NCI-H2227 treated with DMSO at 0.1 percent for 48 hours (cell line): Measurements from ENCODE around the gene VWA5A.

Experiments used
- DNase-seq: peaks from one replicate; lab custom pipeline; 2025; lab: John Stamatoyannopoulos, UW

The VWA5A gene

GRCh38 chr11:124170801-124171586, 55.7 kb downstream of the VWA5A start:
- DNase-seq: peak; percentile 1

GRCh38 chr11:124172101-124172500, 56.9 kb downstream of the VWA5A start:
- DNase-seq: no peak

GRCh38 chr11:124172599-124172998, 57.3 kb downstream of the VWA5A start:
- DNase-seq: no peak

- DNase-seq: peak; percentile 36
These were observed 58.8 kb downstream of the VWA5A start for GRCh38 chr11:124174001-124174583.

DNA sequence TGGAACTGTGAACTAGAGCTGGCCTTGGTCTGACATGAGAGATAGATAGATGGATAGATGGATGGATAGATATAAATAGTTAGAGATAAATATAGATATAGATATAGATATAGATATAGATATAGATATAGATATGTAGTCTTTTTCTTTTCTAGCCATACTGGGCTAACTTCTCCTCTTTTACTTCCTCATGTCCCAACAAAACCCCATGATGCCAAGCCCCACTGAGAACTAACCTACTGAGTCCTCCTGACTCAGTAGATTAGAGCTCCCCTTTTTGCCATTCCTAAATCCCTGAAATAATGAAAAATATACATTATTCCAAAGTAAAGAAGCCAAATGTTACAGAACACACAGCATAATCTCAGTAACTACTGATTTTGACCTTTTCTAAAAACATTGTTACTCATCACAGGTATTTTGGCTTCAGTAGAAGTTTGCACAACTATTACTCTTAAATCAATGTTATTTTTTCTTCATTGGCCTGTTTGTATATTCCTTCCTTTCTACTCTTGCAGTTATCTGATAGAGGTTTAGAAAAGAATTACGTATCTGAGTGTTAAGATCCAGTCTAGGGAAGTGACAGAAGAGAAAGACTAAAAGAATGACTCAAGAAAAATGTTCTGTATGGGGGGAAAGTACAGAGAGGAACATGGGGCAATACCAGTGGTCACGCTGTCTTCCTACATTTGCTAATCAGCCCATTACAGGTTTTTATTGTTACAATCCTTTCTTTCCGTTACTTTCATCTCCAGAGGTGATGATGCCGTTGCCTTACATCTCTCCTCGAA, 61.9 kb downstream of the VWA5A start:
- DNase-seq: no peak

- no peak for DNase-seq
These were observed 64.1 kb downstream of the VWA5A start for GRCh38 chr11:124179310-124179709.

DNA sequence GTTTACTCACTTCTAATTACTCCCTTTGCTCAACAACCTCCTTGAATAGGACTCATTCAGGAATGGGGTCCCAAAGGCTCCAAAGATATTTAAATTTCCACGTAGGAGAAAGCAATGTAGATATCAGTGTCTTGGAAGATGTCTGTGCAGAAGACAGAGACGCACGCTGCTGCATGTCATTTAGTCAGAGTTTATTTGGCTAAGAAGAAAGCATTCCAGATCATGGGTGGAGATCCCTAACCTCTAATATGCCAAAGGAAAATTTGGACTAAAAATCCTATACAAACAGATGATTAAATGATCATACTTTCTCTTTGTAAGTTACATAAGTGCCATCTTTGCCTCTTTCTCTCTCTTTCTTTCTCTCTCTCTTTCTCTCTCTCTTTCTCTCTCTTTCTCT, 67.8 kb downstream of the VWA5A start, which contains the start of gene OR10D3:
Gene OR10D3 (plus strand): TSS at position 278 of the 400 bp plus-strand sequence. CDS start 1,925 bp downstream, outside the sequence.
- no peak for DNase-seq

- no peak for DNase-seq
These were observed 75.3 kb downstream of the VWA5A start for GRCh38 chr11:124190298-124191139.

DNA sequence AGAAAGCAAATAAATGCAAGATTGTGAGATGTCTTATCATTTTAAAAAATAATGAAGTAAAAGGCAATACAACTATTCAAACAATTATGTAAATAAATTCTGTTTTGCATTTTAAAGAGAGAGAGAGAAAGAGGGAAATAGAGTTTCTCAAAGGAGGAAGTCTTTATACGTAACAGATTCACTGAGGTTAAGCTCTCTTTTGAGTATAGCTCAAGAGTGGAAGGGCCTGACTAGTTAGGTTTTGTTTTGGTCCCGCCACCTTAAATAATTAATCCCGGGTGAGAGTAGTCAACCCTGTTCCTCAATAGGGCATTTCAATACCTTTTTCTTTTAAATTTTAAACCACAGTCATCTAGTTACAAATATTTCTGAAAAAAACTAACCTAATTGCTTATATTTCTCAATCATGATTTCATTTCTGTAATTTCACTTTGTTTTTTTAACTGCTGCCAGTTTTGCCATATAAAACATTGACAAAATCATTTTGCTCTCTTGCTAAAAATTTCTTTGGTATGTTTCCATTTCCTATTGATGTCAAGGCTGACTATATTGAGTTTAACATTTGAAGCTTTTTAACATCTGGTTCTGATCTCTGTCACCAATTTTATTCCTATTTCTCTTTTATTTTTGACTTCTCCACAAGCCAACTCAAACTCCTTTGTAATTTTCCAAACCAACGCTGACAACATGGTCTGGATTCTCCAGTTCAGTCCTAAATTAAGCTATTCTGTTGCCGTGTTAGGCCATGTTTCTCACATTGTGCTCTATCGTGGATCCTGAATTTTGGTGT, 78.2 kb downstream of the VWA5A start:
- no peak for DNase-seq

DNA sequence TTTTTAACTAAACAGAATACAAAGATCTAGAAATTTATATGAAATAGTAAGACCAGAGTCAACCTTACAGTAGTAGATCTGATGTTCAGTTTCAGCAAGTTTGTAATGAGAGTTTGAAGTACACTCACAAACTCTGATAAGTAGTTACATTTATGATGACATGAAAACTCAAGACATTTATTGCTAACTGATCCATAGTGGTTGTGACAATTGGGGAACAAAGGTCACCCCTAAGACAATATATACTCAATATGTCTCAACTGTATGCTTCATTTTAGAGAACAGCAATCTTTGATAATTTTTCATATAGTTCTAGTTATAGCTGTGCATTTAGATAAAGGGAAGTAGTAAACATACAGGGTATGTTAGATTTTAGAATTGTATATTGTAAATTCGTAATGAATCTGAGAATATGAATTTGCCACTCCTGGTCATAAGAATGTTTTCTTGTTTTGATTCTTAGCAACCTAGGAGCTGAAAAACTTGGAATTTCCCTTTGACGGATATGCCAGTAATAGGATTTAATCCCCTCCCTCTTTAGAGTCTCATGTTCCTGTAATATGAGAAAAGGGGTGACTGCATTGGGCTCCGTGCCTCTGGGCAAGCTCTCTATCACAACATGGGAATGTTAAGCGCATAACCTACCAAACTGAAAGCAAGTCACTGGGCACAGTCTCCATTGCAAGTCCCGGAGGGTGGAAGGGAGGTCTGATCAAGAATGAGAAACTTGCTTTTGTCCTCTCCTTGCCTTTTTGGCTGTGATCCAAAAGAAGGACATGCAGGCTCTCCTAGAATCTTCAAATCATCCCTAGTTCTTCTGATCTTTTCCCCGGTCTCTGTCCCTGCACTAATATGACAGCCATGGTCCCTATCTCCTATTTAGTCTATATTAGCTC, 79.3 kb downstream of the VWA5A start:
- no peak for DNase-seq

- DNase-seq: no peak
These were observed 80.0 kb downstream of the VWA5A start for GRCh38 chr11:124195189-124195734.
